GM12891 (cell line): ENCODE measurements around the gene SERPINB13.

Experiments
- POLR2A ChIP-seq: IDR thresholded peaks from 2 replicates; pipeline ENCODE4 v1.6.1; 2011; ENCODE audit warnings: low read depth, low read length, control low read depth
- POLR2AphosphoS5 ChIP-seq: IDR thresholded peaks from 2 replicates; pipeline ENCODE4 v1.6.1; 2011; ENCODE audit warnings: low read depth, low read length, control low read depth
- SPI1 ChIP-seq: IDR thresholded peaks from 2 replicates; pipeline ENCODE4 v1.6.1; 2011; ENCODE audit warnings: low read depth, low read length, control low read depth

DNA sequence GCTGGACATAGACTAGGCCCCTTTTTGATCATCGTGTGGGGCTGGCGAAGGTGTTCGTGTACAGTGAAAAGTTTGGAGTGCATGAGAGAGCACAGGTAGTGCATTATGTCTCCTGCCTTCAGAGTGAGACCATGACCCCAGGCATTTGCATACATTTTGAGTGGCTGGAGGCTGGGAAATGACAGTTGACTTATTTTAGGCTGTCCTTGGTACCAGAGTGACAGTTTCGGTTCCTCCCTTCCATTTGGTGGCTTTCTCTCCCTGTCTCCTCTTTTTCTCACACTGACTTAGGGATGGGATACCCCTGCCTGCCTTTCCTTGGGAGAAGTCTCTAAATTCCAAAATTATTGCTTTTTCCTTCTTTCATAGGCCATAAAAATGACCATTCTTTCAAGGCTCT, 24.9 kb upstream of the SERPINB13 start:
- TF ChIP-seq POLR2A = no peak
- TF ChIP-seq POLR2AphosphoS5 = no peak
- TF ChIP-seq SPI1 = peak; percentile 94
